K562 (cell line): ENCODE data around the gene BRWD1. TPM values are rescaled to one million over a fixed set of nuclear protein-coding genes. Genes with fewer than 3 reads are reported as not detected.
A peak's percentile ranks its signal among the peaks of the same experiment; 100 is the strongest.

Source experiments
- BRCA1 ChIP-seq, 2 experiments: fragments of 450-650 bp in 1 of 2; sonication (generic) in 1 of 2; formaldehyde crosslinking in 1 of 2; IDR thresholded peaks; 2 replicates each; pipeline versions ENCODE4 v1.5.0 to v1.6.1; 2017 to 2020; ENCODE audit warnings: mild to moderate bottlenecking in 1 of 2, missing genetic modification reagents in 1 of 2
- DNMT1 ChIP-seq: fragments of 450-650 bp; IDR thresholded peaks from 2 replicates; pipeline ENCODE4 v1.6.1; 2016; ENCODE audit warnings: antibody characterized with exemption, mild to moderate bottlenecking
- FOXJ2 ChIP-seq: fragments of 200-800 bp; sonication (Bioruptor generic); IDR thresholded peaks from 2 replicates; pipeline ENCODE4 v1.6.1; 2016; ENCODE audit warnings: missing genetic modification characterization, missing compliant biosample characterization
- HIVEP1 ChIP-seq: fragments of 250-450 bp; sonication (Bioruptor Pico); IDR thresholded peaks from 2 replicates; pipeline ENCODE4 v1.4.0; 2020; ENCODE audit warnings: mild to moderate bottlenecking
- NBN ChIP-seq: fragments of 450-650 bp; IDR thresholded peaks from 2 replicates; pipeline ENCODE4 v1.6.1; 2016; ENCODE audit warnings: low read depth, mild to moderate bottlenecking
- NFYB ChIP-seq: IDR thresholded peaks from 2 replicates; pipeline ENCODE4 v1.6.1; 2011; ENCODE audit warnings: mild to moderate bottlenecking, moderate library complexity; ENCODE audit not compliant: insufficient read length; ENCODE audit errors: extremely low read depth
- RB1 ChIP-seq: fragments of 450-650 bp; IDR thresholded peaks from 2 replicates; pipeline ENCODE4 v1.6.1; 2017; ENCODE audit warnings: low read depth, mild to moderate bottlenecking
- SMAD4 ChIP-seq: fragments of 250-450 bp; sonication (Bioruptor Pico); conservative IDR thresholded peaks from 2 replicates; pipeline ENCODE4 v1.8.0; 2021; ENCODE audit warnings: inconsistent platforms, mild to moderate bottlenecking, moderate library complexity
- ZEB2 ChIP-seq: fragments of 450-650 bp; IDR thresholded peaks from 2 replicates; pipeline ENCODE4 v1.6.1; 2016
- ZFP30 ChIP-seq: fragments of 250-450 bp; sonication (Bioruptor Pico); IDR thresholded peaks from 2 replicates; pipeline ENCODE4 v1.8.0; 2022; ENCODE audit warnings: moderate library complexity, mild to moderate bottlenecking, inconsistent platforms, borderline replicate concordance
- ZNF311 ChIP-seq: fragments of 250-450 bp; sonication (Bioruptor Pico); IDR thresholded peaks from 2 replicates; pipeline ENCODE4 v1.4.0; 2020; ENCODE audit warnings: mild to moderate bottlenecking, moderate library complexity
- ZNF431 ChIP-seq: sonication (generic); formaldehyde crosslinking; IDR thresholded peaks from 2 replicates; pipeline ENCODE4 v1.8.0; 2022; ENCODE audit warnings: mild to moderate bottlenecking, missing genetic modification reagents
- polyA plus RNA-seq, 8 experiments: library from polyadenylated mRNA; depleted of rRNA in 4 of 8; stranded (reverse) in 5 of 8; unstranded in 3 of 8; fragments of >200 nt; fragmentation: Nextera tagmentation in 2 of 8; fragmentation: Illumina TruSeq in 1 of 8; extraction: Ambion mirVana in 2 of 8; extraction: Trizol in 1 of 8; gene quantifications; 2 replicates each; pipeline versions ENCODE4 v1.2.1 to v1.2.3, GENCODE V29; 2011 to 2014; ENCODE audit warnings: inconsistent platforms in 1 of 8, missing spikeins in 1 of 8
- total RNA-seq, 7 experiments: library from RNA; depleted of rRNA in 6 of 7; stranded (reverse); fragments of >200 nt in 6 of 7; fragmentation: Illumina TruSeq in 2 of 7; extraction: Trizol in 2 of 7; gene quantifications; 2 replicates each; pipeline versions ENCODE4 v1.2.1 to v1.2.3, GENCODE V29; 2011 to 2021; ENCODE audit warnings: low replicate concordance in 1 of 7
- TF ChIP-seq, protein P1 (sequence below): sonication (generic); formaldehyde crosslinking; IDR thresholded peaks from 2 replicates; pipeline ENCODE4 v1.9.0; 2022; ENCODE audit warnings: mild to moderate bottlenecking, missing genetic modification reagents
- TF ChIP-seq, protein P2 (sequence below), 2 experiments: fragments of 200-800 bp in 1 of 2; sonication (Bioruptor generic) in 1 of 2; sonication (generic) in 1 of 2; formaldehyde crosslinking in 1 of 2; IDR thresholded peaks in 1 of 2; conservative IDR thresholded peaks in 1 of 2; 2 replicates each; pipeline versions ENCODE4 v1.5.0 to v1.6.1; 2016 to 2020; ENCODE audit warnings: missing compliant biosample characterization in 1 of 2, missing genetic modification characterization in 1 of 2, missing genetic modification reagents in 1 of 2
- TF ChIP-seq, protein P3 (sequence below): fragments of 250-450 bp; sonication (Bioruptor Pico); IDR thresholded peaks from 2 replicates; pipeline ENCODE4 v1.5.0; 2021; ENCODE audit warnings: mild to moderate bottlenecking, moderate library complexity
- TF ChIP-seq, protein P4 (sequence below): fragments of 250-450 bp; sonication (Bioruptor Pico); IDR thresholded peaks from 2 replicates; pipeline ENCODE4 v1.4.0; 2020; ENCODE audit warnings: mild to moderate bottlenecking, moderate library complexity
- TF ChIP-seq, protein P5 (sequence below): fragments of 450-650 bp; formaldehyde crosslinking; IDR thresholded peaks from 2 replicates; pipeline ENCODE4 v1.4.0; 2020; ENCODE audit warnings: mild to moderate bottlenecking, moderate library complexity
- TF ChIP-seq, protein P6 (sequence below): fragments of 250-450 bp; sonication (Bioruptor Pico); IDR thresholded peaks from 2 replicates; pipeline ENCODE4 v1.9.0; 2021; ENCODE audit warnings: mild to moderate bottlenecking

The BRWD1 gene
- total and polyA plus RNA-seq, 9 of the 15 experiments (the other 6 are each of a cell fraction or from before 2014, with no cell fraction given): 10.1 to 60.2 (median 34.1) TPM

DNA sequence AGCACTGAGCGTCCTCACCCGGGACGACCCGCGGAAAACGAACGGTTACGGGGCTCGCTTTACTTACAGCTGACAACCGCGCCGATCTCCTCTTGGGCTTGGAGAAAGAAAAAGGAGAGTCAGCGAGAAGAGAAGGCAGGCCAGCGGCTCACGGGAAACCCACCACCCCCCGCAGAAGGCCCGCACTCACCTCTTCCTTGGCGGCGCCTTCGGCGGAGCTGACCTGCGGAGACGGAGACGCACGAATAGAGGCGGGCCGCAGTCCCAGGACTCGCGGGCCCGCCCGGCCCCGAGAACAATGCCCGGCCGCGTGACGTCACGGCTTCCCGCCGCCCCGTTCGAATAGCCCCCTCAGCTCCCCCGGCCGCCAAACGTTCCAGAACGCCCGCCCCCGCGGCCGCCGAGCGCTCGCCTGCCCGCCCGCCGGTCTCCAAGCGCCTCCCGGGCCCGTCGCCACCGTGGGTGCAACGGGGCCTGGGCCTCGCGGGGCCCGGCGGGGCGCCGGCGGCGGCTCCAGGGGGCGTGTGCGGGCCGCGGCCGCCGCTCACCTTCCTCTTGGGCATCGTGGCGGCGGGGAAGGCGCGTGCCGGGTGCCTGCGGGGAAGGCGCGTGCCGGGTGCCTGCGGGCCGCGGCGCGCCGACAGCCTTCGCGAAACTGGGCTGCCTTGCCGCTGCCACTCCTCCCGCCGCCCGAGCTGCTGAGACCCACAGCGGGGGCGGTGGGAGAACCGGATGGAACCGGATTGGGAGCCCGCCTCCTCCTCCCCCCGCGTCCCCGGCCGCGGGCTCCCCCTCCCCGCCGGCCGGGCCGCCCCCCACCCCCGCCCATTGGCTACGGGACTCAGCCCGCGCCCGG, 35.2 kb upstream of the BRWD1 start, which contains the start of gene HMGN1 (continued):
- TF ChIP-seq, protein P1, sequence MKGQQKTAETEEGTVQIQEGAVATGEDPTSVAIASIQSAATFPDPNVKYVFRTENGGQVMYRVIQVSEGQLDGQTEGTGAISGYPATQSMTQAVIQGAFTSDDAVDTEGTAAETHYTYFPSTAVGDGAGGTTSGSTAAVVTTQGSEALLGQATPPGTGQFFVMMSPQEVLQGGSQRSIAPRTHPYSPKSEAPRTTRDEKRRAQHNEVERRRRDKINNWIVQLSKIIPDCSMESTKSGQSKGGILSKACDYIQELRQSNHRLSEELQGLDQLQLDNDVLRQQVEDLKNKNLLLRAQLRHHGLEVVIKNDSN (CRISPR knock-in tag): no peak
- TF ChIP-seq NFYB: no peak
- no peak for TF ChIP-seq NBN
- TF ChIP-seq, protein P2, sequence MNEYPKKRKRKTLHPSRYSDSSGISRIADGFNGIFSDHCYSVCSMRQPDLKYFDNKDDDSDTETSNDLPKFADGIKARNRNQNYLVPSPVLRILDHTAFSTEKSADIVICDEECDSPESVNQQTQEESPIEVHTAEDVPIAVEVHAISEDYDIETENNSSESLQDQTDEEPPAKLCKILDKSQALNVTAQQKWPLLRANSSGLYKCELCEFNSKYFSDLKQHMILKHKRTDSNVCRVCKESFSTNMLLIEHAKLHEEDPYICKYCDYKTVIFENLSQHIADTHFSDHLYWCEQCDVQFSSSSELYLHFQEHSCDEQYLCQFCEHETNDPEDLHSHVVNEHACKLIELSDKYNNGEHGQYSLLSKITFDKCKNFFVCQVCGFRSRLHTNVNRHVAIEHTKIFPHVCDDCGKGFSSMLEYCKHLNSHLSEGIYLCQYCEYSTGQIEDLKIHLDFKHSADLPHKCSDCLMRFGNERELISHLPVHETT (CRISPR knock-in tag; conservative IDR thresholded peaks at IDR 0.05 in 1 of 2, IDR thresholded peaks at IDR 0.05 in 1 of 2): peak in 1 of 2 experiments; percentile 96; a peak in 2 of 4 replicates
- TF ChIP-seq RB1: peak; percentile 97
- TF ChIP-seq HIVEP1: no peak
- TF ChIP-seq, protein P3, sequence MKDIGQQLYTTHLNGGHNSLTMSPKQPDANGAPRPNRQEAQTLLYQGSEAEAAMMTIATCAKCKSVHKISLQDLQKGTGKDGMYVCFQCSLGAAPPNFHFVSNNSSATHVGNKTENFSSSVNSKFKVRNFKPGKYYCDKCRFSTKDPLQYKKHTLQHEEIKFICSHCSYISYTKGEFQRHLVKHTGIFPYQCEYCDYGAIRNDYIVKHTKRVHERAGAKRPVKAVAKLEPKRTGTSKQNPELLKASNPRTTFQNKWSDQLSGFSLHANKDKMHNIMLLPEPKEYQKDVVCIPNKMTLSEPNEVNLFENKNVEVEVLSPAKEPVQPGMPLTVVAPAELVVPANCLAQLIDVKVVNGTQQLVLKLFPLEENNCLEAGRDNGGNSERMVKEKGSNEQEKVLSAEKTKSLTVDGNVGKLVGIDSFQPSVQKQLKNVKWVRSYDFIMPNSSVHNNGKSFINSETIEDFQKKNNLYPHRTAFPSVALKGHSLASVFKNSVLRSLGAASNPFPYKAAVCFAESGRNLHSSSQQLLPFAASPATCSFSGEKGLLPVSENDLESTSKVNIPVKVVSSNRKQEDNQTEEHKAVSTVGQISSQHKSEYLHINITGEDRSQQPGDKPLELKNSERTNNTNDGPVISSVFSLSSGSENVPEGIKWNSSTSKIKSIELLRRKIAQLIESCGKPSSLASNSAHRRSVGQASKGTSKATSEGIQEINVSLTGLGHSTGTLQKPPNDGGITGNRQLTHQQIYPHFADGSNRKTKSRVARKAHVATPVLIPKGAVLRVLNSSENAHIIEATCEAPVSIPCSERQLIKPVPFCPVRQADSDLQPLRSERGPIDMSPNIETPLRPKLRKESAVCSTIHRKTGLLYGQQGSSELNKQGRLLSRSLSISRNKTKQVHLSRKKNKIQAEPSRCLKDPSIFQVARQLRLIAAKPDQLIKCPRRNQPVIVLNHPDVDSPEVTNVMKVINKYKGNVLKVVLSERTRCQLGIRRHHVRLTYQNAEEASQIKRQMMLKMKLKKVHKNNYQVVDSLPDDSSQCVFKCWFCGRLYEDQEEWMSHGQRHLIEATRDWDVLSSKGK (CRISPR knock-in tag): no peak
- TF ChIP-seq ZNF431 (CRISPR knock-in tag): no peak
- no peak for TF ChIP-seq DNMT1
- no peak for TF ChIP-seq ZNF311 (CRISPR knock-in tag)
- TF ChIP-seq, protein P4, sequence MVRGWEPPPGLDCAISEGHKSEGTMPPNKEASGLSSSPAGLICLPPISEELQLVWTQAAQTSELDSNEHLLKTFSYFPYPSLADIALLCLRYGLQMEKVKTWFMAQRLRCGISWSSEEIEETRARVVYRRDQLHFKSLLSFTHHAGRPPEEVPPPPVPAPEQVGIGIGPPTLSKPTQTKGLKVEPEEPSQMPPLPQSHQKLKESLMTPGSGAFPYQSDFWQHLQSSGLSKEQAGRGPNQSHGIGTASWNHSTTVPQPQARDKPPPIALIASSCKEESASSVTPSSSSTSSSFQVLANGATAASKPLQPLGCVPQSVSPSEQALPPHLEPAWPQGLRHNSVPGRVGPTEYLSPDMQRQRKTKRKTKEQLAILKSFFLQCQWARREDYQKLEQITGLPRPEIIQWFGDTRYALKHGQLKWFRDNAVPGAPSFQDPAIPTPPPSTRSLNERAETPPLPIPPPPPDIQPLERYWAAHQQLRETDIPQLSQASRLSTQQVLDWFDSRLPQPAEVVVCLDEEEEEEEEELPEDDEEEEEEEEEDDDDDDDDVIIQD (CRISPR knock-in tag): no peak
- no peak for TF ChIP-seq BRCA1 (IDR thresholded peaks at IDR 0.05)
- TF ChIP-seq BRCA1 (CRISPR knock-in tag; IDR thresholded peaks at IDR 0.05): no peak
- TF ChIP-seq, protein P5, sequence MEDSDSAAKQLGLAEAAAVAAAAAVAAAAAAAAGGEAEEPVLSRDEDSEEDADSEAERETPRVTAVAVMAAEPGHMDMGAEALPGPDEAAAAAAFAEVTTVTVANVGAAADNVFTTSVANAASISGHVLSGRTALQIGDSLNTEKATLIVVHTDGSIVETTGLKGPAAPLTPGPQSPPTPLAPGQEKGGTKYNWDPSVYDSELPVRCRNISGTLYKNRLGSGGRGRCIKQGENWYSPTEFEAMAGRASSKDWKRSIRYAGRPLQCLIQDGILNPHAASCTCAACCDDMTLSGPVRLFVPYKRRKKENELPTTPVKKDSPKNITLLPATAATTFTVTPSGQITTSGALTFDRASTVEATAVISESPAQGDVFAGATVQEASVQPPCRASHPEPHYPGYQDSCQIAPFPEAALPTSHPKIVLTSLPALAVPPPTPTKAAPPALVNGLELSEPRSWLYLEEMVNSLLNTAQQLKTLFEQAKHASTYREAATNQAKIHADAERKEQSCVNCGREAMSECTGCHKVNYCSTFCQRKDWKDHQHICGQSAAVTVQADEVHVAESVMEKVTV: no peak
- no peak for TF ChIP-seq ZEB2
- TF ChIP-seq FOXJ2 (tag): no peak
- TF ChIP-seq ZFP30 (CRISPR knock-in tag): no peak
- TF ChIP-seq, protein P6, sequence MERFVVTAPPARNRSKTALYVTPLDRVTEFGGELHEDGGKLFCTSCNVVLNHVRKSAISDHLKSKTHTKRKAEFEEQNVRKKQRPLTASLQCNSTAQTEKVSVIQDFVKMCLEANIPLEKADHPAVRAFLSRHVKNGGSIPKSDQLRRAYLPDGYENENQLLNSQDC: no peak
- TF ChIP-seq SMAD4 (CRISPR knock-in tag): peak; percentile 92
